ENCODE measurements around the gene CCT5.

- no peak for TF ChIP-seq ESRRA (CRISPR knock-in tag; IDR thresholded peaks at IDR 0.05; ENCODE audit: borderline replicate concordance)
- TF ChIP-seq FOXP1 (CRISPR knock-in tag; IDR thresholded peaks at IDR 0.05; ENCODE audit: borderline replicate concordance): no peak
- TF ChIP-seq ATF1 (CRISPR knock-in tag; IDR thresholded peaks at IDR 0.05): no peak
- no peak for TF ChIP-seq OVOL2 (CRISPR knock-in tag; IDR thresholded peaks at IDR 0.05; ENCODE audit: borderline replicate concordance)
- no peak for TF ChIP-seq CTCF (IDR thresholded peaks at IDR 0.05)
- no peak for TF ChIP-seq E2F1 (CRISPR knock-in tag; IDR thresholded peaks at IDR 0.05)
- no peak for TF ChIP-seq ZNF232 (CRISPR knock-in tag; IDR thresholded peaks at IDR 0.05)
- no peak for TF ChIP-seq NFE2L1 (CRISPR knock-in tag; IDR thresholded peaks at IDR 0.05)
Observed at GRCh38 chr5:10222326-10222725, 27.8 kb upstream of the CCT5 start.

All from WTC11 (cell line).